Duodenal mucosa (tissue), 2 donors: ENCODE results near the gene THAP6.

Experiments used
- H3K27ac ChIP-seq: one replicate; pipeline ENCODE4 v1.7.0; 2013; ENCODE audit warnings: low read depth, low read length
- H3K27me3 ChIP-seq, 2 donors: one replicate each; pipeline ENCODE4 v1.7.0; 2013; ENCODE audit warnings: low read length in 2 of 2, control low read depth in 1 of 2; ENCODE audit not compliant: insufficient read depth in 2 of 2, control insufficient read depth in 1 of 2
- H3K36me3 ChIP-seq, 2 donors: one replicate each; pipeline ENCODE4 v1.7.0; 2013; ENCODE audit warnings: low read length in 2 of 2, control low read depth in 1 of 2; ENCODE audit not compliant: insufficient read depth in 2 of 2, control insufficient read depth in 1 of 2
- H3K4me1 ChIP-seq, 2 donors: one replicate each; pipeline ENCODE4 v1.7.0; 2013; ENCODE audit warnings: low read length in 2 of 2, control low read depth in 1 of 2; ENCODE audit not compliant: insufficient read depth in 2 of 2, control insufficient read depth in 1 of 2
- H3K4me3 ChIP-seq, 2 donors: one replicate each; pipeline ENCODE4 v1.7.0; 2013; ENCODE audit warnings: low read length in 2 of 2, low read depth in 1 of 2
- H3K9ac ChIP-seq, 2 donors: one replicate each; pipeline ENCODE4 v1.7.0; 2013; ENCODE audit warnings: low read length in 2 of 2, low read depth in 1 of 2
- H3K9me3 ChIP-seq, 2 donors: one replicate each; pipeline ENCODE4 v1.7.0; 2013; ENCODE audit warnings: low read length in 2 of 2, control low read depth in 1 of 2; ENCODE audit not compliant: control insufficient read depth in 1 of 2

Gene THAP6

GRCh38 chr4:75514131-75514948, at the start of gene THAP6, which contains the start of gene RCHY1:
Gene THAP6 (plus strand): TSS chr4:75514473. CDS start chr4:75515453, 980 bp downstream.
Gene RCHY1 (minus strand): TSS chr4:75514403. CDS start chr4:75514286, 117 bp downstream.
- no peaks in the 10 kb centered on the region for H3K9me3 ChIP-seq
- peaks cover 26 to 28% of the 10 kb centered on the region in 2 donors for H3K4me1 ChIP-seq

GRCh38 chr4:75469896-75470295, 44.4 kb upstream of the THAP6 start:
- Histone ChIP-seq H3K4me1 (no peaks in the 10 kb centered on the region), H3K36me3 (peaks cover 0 to 2% of the 10 kb centered on the region in 2 donors), H3K9ac (no peak overlapping the region), H3K4me3 (no peak overlapping the region), H3K27me3 (no peaks in the 10 kb centered on the region), H3K27ac (no peak overlapping the region), H3K9me3 (no peaks in the 10 kb centered on the region)

More at GRCh38 chr4:75514131-75514948, at the start of gene THAP6, which contains the start of gene RCHY1:
- Histone ChIP-seq H3K27me3 (no peaks in the 10 kb centered on the region), H3K27ac (peak within 1 kb of the TSS; percentile 98), H3K36me3 (peaks cover 14 to 15% of the 10 kb centered on the region in 2 donors), H3K4me3 (peak within 1 kb of the TSS; percentile 77 to 94), H3K9ac (peak within 1 kb of the TSS; percentile 96 to 97)

GRCh38 chr4:75470738-75471137, 43.5 kb upstream of the THAP6 start:
- peaks cover 0 to 2% of the 10 kb centered on the region in 2 donors for H3K36me3 ChIP-seq
- no peak overlapping the region for H3K9ac ChIP-seq
- no peak overlapping the region for H3K4me3 ChIP-seq
- no peaks in the 10 kb centered on the region for H3K9me3 ChIP-seq
- no peaks in the 10 kb centered on the region for H3K4me1 ChIP-seq
- no peaks in the 10 kb centered on the region for H3K27me3 ChIP-seq
- H3K27ac ChIP-seq: no peak overlapping the region

DNA sequence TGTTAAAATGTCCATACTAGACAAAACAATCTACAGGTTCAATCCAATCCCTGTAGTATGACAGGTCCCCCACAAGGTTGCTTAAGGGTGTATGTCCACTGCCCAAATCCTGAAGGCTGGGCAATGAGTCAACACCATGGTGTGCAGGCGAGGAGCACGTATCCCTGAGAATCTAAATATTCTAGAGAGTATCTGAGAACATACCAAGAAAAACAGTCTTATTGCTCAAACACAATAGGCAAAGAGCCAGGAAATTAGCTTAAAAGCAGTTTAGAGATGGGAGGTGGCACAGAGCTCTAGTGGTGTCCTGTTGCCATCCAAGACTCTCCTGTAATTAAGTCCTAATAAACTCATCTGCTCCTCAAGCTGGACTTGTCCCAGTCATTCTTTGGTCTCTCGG, 37.1 kb upstream of the THAP6 start:
- H3K27me3 ChIP-seq: no peaks in the 10 kb centered on the region
- H3K27ac ChIP-seq: no peak overlapping the region
- no peaks in the 10 kb centered on the region for H3K9me3 ChIP-seq
- H3K36me3 ChIP-seq: peaks cover 21 to 38% of the 10 kb centered on the region in 2 donors
- no peak overlapping the region for H3K4me3 ChIP-seq
- H3K9ac ChIP-seq: no peak overlapping the region
- H3K4me1 ChIP-seq: no peaks in the 10 kb centered on the region

DNA sequence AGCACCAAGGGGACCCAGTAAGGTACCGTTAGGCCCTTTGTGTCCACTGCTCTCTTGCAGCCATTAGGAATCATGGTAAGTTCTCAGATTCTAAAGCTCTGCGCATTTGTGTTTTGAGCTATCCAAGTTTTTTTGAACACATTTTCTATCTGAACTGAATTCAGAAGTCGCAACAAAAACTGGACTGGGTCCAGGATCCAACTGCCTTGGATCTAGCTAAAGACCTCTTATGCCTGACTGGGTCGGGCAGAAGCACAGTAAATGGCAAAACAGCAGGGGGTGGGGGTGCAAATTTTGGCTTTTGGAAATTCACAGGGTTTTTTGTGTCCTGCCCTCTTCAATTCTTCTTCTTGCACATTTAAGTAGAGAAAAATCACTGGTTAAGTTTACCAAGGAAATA, 30.1 kb upstream of the THAP6 start:
- no peak overlapping the region for H3K9ac ChIP-seq
- no peaks in the 10 kb centered on the region for H3K9me3 ChIP-seq
- H3K4me3 ChIP-seq: no peak overlapping the region
- no peaks in the 10 kb centered on the region for H3K4me1 ChIP-seq
- peaks cover 28 to 45% of the 10 kb centered on the region in 2 donors for H3K36me3 ChIP-seq
- H3K27me3 ChIP-seq: no peaks in the 10 kb centered on the region
- no peak overlapping the region for H3K27ac ChIP-seq

- Histone ChIP-seq H3K4me1 (no peaks in the 10 kb centered on the region), H3K9ac (no peak overlapping the region), H3K4me3 (no peak overlapping the region), H3K36me3 (peaks cover 16 to 51% of the 10 kb centered on the region in 2 donors), H3K27ac (no peak overlapping the region), H3K9me3 (no peaks in the 10 kb centered on the region), H3K27me3 (no peaks in the 10 kb centered on the region)
Observed at GRCh38 chr4:75490155-75490554, 24.1 kb upstream of the THAP6 start.

DNA sequence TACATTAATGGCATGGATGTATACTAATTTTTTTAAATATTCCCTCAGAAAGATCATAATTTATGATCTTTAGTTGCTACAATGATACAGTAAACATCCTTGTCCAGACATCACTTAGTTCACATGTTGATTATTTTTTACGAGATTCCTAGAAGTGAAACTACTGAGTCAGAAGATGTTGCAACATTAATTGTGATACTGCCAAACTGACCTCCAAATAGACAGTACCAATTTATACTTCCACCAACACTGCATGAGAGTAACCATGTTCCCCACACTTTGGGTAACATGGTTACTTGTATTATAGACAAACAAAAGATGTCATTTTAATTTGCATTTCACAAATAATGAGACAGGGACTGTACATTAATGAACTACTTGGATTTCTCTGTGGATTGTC, 19.7 kb upstream of the THAP6 start:
- Histone ChIP-seq H3K27ac (no peak overlapping the region), H3K27me3 (no peaks in the 10 kb centered on the region), H3K4me1 (no peaks in the 10 kb centered on the region), H3K4me3 (no peak overlapping the region), H3K36me3 (peaks cover 14 to 51% of the 10 kb centered on the region in 2 donors), H3K9ac (no peak overlapping the region), H3K9me3 (peaks cover 0 to 4% of the 10 kb centered on the region in 2 donors)

GRCh38 chr4:75495476-75495875, 18.8 kb upstream of the THAP6 start:
- Histone ChIP-seq H3K36me3 (peaks cover 12 to 49% of the 10 kb centered on the region in 2 donors), H3K27ac (no peak overlapping the region), H3K4me1 (no peaks in the 10 kb centered on the region), H3K4me3 (no peak overlapping the region), H3K9me3 (peaks cover 0 to 4% of the 10 kb centered on the region in 2 donors), H3K9ac (no peak overlapping the region), H3K27me3 (no peaks in the 10 kb centered on the region)

GRCh38 chr4:75496406-75496805, 17.9 kb upstream of the THAP6 start:
- Histone ChIP-seq H3K36me3 (peaks cover 12 to 42% of the 10 kb centered on the region in 2 donors), H3K27ac (no peak overlapping the region)

GRCh38 chr4:75497133-75497532, 17.1 kb upstream of the THAP6 start:
- H3K27ac ChIP-seq: no peak overlapping the region
- H3K9ac ChIP-seq: no peak overlapping the region
- H3K4me1 ChIP-seq: no peaks in the 10 kb centered on the region
- H3K4me3 ChIP-seq: no peak overlapping the region
- peaks cover 12 to 35% of the 10 kb centered on the region in 2 donors for H3K36me3 ChIP-seq
- no peaks in the 10 kb centered on the region for H3K27me3 ChIP-seq
- peaks cover 0 to 4% of the 10 kb centered on the region in 2 donors for H3K9me3 ChIP-seq

More at GRCh38 chr4:75496406-75496805, 17.9 kb upstream of the THAP6 start:
- Histone ChIP-seq H3K4me1 (no peaks in the 10 kb centered on the region), H3K4me3 (no peak overlapping the region), H3K9me3 (peaks cover 0 to 4% of the 10 kb centered on the region in 2 donors), H3K27me3 (no peaks in the 10 kb centered on the region), H3K9ac (no peak overlapping the region)
